Chondrocyte (in vitro differentiated cells): ENCODE results near the gene SKIC8. TPM values are rescaled to one million over a fixed set of nuclear protein-coding genes. Genes with fewer than 3 reads are reported as not detected.

Experiments
- DNase-seq: peaks from one replicate; pipeline ENCODE4 v3.0.0; 2021; ENCODE audit warnings: mixed read lengths, low spot score
- H3K27ac Mint-ChIP-seq: one replicate; pipeline ENCODE4 v1.8.0; 2021; ENCODE audit warnings: mild to moderate bottlenecking, moderate library complexity, mixed read lengths; ENCODE audit not compliant: unreplicated experiment
- H3K27me3 Mint-ChIP-seq: 2 replicates; pipeline ENCODE4 v1.8.0; 2021; ENCODE audit warnings: low read depth, mixed read lengths
- H3K36me3 Mint-ChIP-seq: 2 replicates; pipeline ENCODE4 v1.8.0; 2021; ENCODE audit warnings: low read depth, mixed read lengths
- H3K4me1 Mint-ChIP-seq: 2 replicates; pipeline ENCODE4 v1.8.0; 2021; ENCODE audit warnings: low read depth, mild to moderate bottlenecking, mixed read lengths
- H3K4me3 Mint-ChIP-seq: one replicate; pipeline ENCODE4 v1.8.0; 2021; ENCODE audit warnings: mild to moderate bottlenecking, moderate library complexity, mixed read lengths; ENCODE audit not compliant: unreplicated experiment
- H3K9me3 Mint-ChIP-seq: 2 replicates; pipeline ENCODE4 v1.8.0; 2021; ENCODE audit warnings: low read depth, mixed read lengths
- total RNA-seq: library from RNA; stranded (reverse); gene quantifications from 3 replicates; pipeline ENCODE4 v1.2.1, GENCODE V29; 2021
- TF ChIP-seq, protein P1 (sequence below): fragments of 200-600 bp; sonication (generic); IDR thresholded peaks from 2 replicates; pipeline ENCODE4 v1.5.0; 2021; ENCODE audit warnings: antibody characterized with exemption, mild to moderate bottlenecking, moderate library complexity

The SKIC8 gene
- total RNA-seq, 1 donor from 2014 or later, result 35.1 TPM

DNA sequence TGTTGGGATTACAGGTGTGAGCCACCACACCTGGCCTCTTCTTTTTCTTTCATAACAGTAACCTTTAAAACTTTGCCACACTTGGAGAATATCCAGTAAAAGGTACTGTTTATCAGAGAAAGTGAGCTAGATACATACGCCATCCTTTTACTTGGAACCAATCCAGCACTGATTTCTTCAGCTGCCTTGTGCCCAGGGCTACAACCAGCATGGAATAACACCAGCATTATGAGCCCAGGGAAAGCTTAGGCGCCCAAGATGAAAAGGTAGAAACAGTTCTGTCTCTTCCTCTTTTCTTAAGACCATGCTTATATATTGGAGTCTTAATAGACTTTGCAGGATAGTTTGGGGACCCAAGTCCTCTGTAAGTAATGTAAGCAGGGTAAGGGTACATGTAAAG, 8.4 kb downstream of the SKIC8 start:
- TF ChIP-seq, protein P1, sequence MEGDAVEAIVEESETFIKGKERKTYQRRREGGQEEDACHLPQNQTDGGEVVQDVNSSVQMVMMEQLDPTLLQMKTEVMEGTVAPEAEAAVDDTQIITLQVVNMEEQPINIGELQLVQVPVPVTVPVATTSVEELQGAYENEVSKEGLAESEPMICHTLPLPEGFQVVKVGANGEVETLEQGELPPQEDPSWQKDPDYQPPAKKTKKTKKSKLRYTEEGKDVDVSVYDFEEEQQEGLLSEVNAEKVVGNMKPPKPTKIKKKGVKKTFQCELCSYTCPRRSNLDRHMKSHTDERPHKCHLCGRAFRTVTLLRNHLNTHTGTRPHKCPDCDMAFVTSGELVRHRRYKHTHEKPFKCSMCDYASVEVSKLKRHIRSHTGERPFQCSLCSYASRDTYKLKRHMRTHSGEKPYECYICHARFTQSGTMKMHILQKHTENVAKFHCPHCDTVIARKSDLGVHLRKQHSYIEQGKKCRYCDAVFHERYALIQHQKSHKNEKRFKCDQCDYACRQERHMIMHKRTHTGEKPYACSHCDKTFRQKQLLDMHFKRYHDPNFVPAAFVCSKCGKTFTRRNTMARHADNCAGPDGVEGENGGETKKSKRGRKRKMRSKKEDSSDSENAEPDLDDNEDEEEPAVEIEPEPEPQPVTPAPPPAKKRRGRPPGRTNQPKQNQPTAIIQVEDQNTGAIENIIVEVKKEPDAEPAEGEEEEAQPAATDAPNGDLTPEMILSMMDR, result no peak
- no peak overlapping the region for H3K27ac Mint-ChIP-seq

DNA sequence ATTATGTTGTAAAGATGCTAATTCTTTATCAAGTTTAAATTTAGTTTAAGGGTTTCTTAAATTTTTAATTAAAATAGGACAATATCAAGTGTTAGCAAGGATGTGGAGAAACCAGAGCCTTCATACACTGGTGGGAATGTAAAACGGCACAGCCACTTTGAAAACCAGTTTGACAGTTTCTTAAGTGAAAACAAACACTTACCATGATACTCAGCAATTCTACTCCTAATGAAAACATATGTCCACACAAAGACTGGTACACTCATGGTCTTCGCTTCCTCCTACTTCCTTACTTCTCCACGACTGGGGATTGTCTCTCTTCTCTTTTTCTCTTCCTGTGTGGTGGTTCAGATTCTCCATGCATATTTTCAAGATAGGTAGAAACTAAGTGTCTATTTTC, 9.2 kb downstream of the SKIC8 start:
- Mint-ChIP-seq H3K27ac (no peak overlapping the region), H3K27me3 (no peaks in the 10 kb centered on the region), H3K4me1 (no peaks in the 10 kb centered on the region), H3K9me3 (no peaks in the 10 kb centered on the region), H3K36me3 (peaks cover 33% of the 10 kb centered on the region), H3K4me3 (no peak overlapping the region)
- no peak for DNase-seq
- TF ChIP-seq, protein P1, result no peak

More for the DNA sequence above, 8.4 kb downstream of the SKIC8 start:
- peaks cover 27% of the 10 kb centered on the region for H3K36me3 Mint-ChIP-seq
- no peak for DNase-seq
- no peak overlapping the region for H3K4me3 Mint-ChIP-seq
- H3K27me3 Mint-ChIP-seq, result no peaks in the 10 kb centered on the region
- H3K4me1 Mint-ChIP-seq, result no peaks in the 10 kb centered on the region
- H3K9me3 Mint-ChIP-seq, result no peaks in the 10 kb centered on the region

DNA sequence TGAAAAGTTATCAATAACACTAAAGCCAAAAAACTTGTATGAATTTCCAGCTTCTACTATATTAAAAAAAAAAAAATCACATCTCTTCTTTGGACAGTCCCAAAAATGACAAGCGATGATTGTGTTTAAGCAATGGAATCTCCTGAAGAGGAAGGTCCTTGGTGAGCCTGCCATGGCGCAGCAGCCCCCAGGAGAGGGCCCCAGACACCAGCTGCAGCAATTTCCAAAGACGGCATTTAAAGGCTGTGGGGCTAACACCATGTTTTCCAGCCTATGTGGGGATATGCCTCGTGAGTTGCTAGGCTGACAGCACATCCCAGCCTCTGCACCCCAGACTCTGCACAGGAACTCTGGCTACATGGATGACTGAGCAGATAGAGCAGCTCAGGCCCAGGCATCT, 14.7 kb downstream of the SKIC8 start:
- no peak overlapping the region for H3K4me3 Mint-ChIP-seq
- TF ChIP-seq, protein P1, result peak; percentile 30
- H3K36me3 Mint-ChIP-seq, result peaks cover 41% of the 10 kb centered on the region
- H3K4me1 Mint-ChIP-seq, result no peaks in the 10 kb centered on the region
- no peak for DNase-seq
- no peaks in the 10 kb centered on the region for H3K9me3 Mint-ChIP-seq
- no peaks in the 10 kb centered on the region for H3K27me3 Mint-ChIP-seq
- H3K27ac Mint-ChIP-seq, result no peak overlapping the region

DNA sequence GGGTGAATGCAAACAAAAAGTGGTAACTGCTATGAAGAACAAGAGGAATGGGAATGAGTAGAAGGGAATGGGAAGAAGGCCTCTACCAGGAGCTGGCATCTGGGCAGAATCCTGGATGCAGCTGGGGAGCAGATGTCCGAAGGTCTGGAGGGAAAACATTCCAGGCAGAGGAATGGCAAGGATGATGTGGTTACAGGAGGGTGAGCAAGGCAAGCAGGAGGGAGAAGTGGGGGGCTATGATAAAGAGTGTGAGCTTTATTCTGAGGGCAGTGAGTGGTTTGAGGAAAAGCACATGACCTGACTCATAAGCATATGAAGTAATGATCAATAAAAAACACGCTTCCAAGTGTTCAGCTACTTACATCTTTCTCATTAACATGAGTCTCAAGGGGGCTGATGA, 17.1 kb downstream of the SKIC8 start:
- Mint-ChIP-seq H3K9me3 (no peaks in the 10 kb centered on the region), H3K36me3 (peaks cover 36% of the 10 kb centered on the region), H3K27me3 (no peaks in the 10 kb centered on the region), H3K4me3 (no peak overlapping the region), H3K4me1 (no peaks in the 10 kb centered on the region), H3K27ac (no peak overlapping the region)
- TF ChIP-seq, protein P1, result no peak
- DNase-seq, result no peak

DNA sequence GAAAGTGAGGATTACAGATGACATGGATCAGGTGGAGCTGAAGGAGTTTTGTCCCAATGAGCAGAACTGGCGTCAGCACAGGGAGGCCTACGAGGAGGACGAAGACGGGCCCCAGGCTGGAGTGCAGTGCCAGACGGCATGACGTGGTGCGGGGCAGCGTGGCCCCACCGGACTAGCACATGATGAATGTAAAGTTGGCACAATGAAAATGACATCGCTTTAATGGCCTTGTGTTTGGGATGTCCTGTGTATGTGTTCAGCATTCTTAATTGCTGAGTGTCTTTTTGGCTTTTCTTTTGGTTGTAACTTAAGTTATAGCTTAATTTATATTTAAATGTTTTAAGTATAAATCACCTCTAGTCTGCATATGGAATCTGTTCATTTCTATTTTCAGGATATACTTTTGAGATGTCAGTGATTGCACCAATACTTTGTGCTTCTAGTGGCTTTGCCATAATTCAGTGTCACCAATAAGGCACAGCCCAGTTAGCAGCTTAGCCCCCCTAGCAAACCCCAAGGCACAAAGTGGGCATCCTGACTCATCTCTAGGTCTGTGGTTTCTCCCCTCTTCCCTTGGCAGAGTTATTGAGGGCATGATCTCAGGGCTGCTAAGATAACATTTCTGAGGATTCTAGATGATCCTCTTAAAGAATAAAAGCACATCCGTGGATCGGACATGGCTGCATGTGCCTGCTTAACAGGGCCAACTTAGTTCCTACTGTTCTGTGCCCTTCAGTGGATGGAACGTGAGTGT, 18.9 kb downstream of the SKIC8 start:
- Mint-ChIP-seq H3K36me3 (peaks cover 21% of the 10 kb centered on the region), H3K4me3 (no peak overlapping the region), H3K27ac (no peak overlapping the region), H3K4me1 (peaks cover 14% of the 10 kb centered on the region), H3K27me3 (no peaks in the 10 kb centered on the region), H3K9me3 (no peaks in the 10 kb centered on the region)
- TF ChIP-seq, protein P1, result no peak
- no peak for DNase-seq
